GM23338 (cell line): ENCODE measurements around the gene HSD17B1. TPM values are rescaled to one million over a fixed set of nuclear protein-coding genes. Genes with fewer than 3 reads are reported as not detected.
A peak's percentile ranks its signal among the peaks of the same experiment; 100 is the strongest.

Experiments
- ATAC-seq: fragments of 200-7000 bp; cut with Tn5 transposase; 3 replicates; pipeline ENCODE4 v1.9.1; 2020
- DNase-seq: peaks from one replicate; pipeline ENCODE4 v3.0.0-alpha.2; 2015; ENCODE audit warnings: low spot score
- H2AFZ ChIP-seq: fragments of 200-600 bp; sonication (generic); 2 replicates; pipeline ENCODE4 v1.8.0; 2016; ENCODE audit warnings: antibody characterized with exemption, mild to moderate bottlenecking, moderate library complexity
- H3F3A ChIP-seq: fragments of 200-600 bp; sonication (generic); replicated peaks from 2 replicates; pipeline ENCODE4 v1.8.0; 2017; ENCODE audit warnings: antibody characterized with exemption, mixed run types, low read depth
- H3K27ac ChIP-seq: fragments of 200-600 bp; sonication (generic); 2 replicates; pipeline ENCODE4 v1.6.1; 2016; ENCODE audit warnings: low read depth
- H3K27me3 ChIP-seq: fragments of 200-600 bp; sonication (generic); 2 replicates; pipeline ENCODE4 v1.8.0; 2016; ENCODE audit warnings: mild to moderate bottlenecking, mixed run types, moderate library complexity; ENCODE audit not compliant: insufficient read depth
- H3K36me3 ChIP-seq: fragments of 200-600 bp; sonication (generic); 2 replicates; pipeline ENCODE4 v1.8.0; 2016; ENCODE audit warnings: mild to moderate bottlenecking; ENCODE audit not compliant: insufficient read depth
- H3K4me1 ChIP-seq: fragments of 200-600 bp; sonication (generic); 2 replicates; pipeline ENCODE4 v1.8.0; 2016; ENCODE audit warnings: mild to moderate bottlenecking, moderate library complexity; ENCODE audit not compliant: insufficient read depth
- H3K4me2 ChIP-seq: fragments of 200-600 bp; sonication (generic); 2 replicates; pipeline ENCODE4 v1.7.1; 2017; ENCODE audit warnings: mixed run types
- H3K4me3 ChIP-seq: fragments of 200-600 bp; sonication (generic); 2 replicates; pipeline ENCODE4 v1.6.1; 2016; ENCODE audit warnings: mixed run types
- H3K79me2 ChIP-seq: fragments of 200-600 bp; sonication (generic); replicated peaks from 2 replicates; pipeline ENCODE4 v1.8.0; 2017; ENCODE audit warnings: mild to moderate bottlenecking; ENCODE audit not compliant: insufficient read depth
- H3K9me2 ChIP-seq: fragments of 200-600 bp; sonication (generic); 2 replicates; pipeline ENCODE4 v1.8.0; 2017; ENCODE audit not compliant: insufficient read depth
- H4K20me1 ChIP-seq: fragments of 200-600 bp; sonication (generic); replicated peaks from 2 replicates; pipeline ENCODE4 v1.8.0; 2017; ENCODE audit warnings: mild to moderate bottlenecking; ENCODE audit not compliant: insufficient read depth
- H3K27ac Mint-ChIP-seq: 2 replicates; pipeline ENCODE4 v1.8.0; 2020; ENCODE audit warnings: inconsistent platforms, mild to moderate bottlenecking, moderate library complexity, mixed read lengths
- H3K27me3 Mint-ChIP-seq: 3 replicates; pipeline ENCODE4 v1.8.0; 2022; ENCODE audit warnings: low read depth, mild to moderate bottlenecking, moderate library complexity, mixed read lengths, inconsistent platforms; ENCODE audit not compliant: insufficient read depth, poor library complexity
- H3K36me3 Mint-ChIP-seq: 3 replicates; pipeline ENCODE4 v1.8.0; 2021; ENCODE audit warnings: low read depth, mild to moderate bottlenecking, inconsistent platforms, moderate library complexity, mixed read lengths
- H3K4me1 Mint-ChIP-seq: 3 replicates; pipeline ENCODE4 v1.8.0; 2020; ENCODE audit warnings: mild to moderate bottlenecking, inconsistent platforms, mixed read lengths
- H3K4me3 Mint-ChIP-seq: 3 replicates; pipeline ENCODE4 v1.8.0; 2021; ENCODE audit warnings: moderate library complexity, mild to moderate bottlenecking, inconsistent platforms, mixed read lengths
- H3K9me3 Mint-ChIP-seq: 3 replicates; pipeline ENCODE4 v1.8.0; 2020; ENCODE audit warnings: moderate library complexity, mild to moderate bottlenecking, inconsistent platforms, mixed read lengths
- CREB1 ChIP-seq: fragments of 250-450 bp; sonication (Bioruptor Pico); IDR thresholded peaks from 2 replicates; pipeline ENCODE4 v1.5.0; 2020; ENCODE audit warnings: low read depth, mild to moderate bottlenecking, moderate library complexity
- CTCF ChIP-seq, 2 experiments: fragments of 200-600 bp in 1 of 2; sonication (generic) in 1 of 2; conservative IDR thresholded peaks; 2 replicates each; pipeline versions ENCODE4 v1.5.1 to v1.6.1; 2016 to 2017; ENCODE audit warnings: antibody characterized with exemption in 2 of 2, low read depth in 2 of 2, mild to moderate bottlenecking in 2 of 2, moderate library complexity in 1 of 2
- EZH2 ChIP-seq: fragments of 200-600 bp; sonication (generic); IDR thresholded peaks from one replicate; pipeline ENCODE4 v1.8.0; 2017; ENCODE audit warnings: antibody characterized with exemption, mild to moderate bottlenecking, low read depth; ENCODE audit not compliant: unreplicated experiment
- EZH2phosphoT487 ChIP-seq: fragments of 200-600 bp; sonication (generic); IDR thresholded peaks from one replicate; pipeline ENCODE4 v1.8.1; 2018; ENCODE audit warnings: antibody characterized with exemption; ENCODE audit not compliant: unreplicated experiment
- JUNB ChIP-seq: IDR thresholded peaks from one replicate; pipeline ENCODE4 v1.6.1; 2016; ENCODE audit warnings: antibody characterized with exemption; ENCODE audit not compliant: unreplicated experiment
- NANOG ChIP-seq: IDR thresholded peaks from 2 replicates; pipeline ENCODE4 v1.6.1; 2016; ENCODE audit warnings: antibody characterized with exemption, borderline replicate concordance
- POLR2AphosphoS5 ChIP-seq: IDR thresholded peaks from 2 replicates; pipeline ENCODE4 v1.6.1; 2016; ENCODE audit warnings: antibody characterized with exemption, low read depth
- REST ChIP-seq: IDR thresholded peaks from one replicate; pipeline ENCODE4 v1.6.1; 2018; ENCODE audit warnings: antibody characterized with exemption; ENCODE audit not compliant: unreplicated experiment
- STAT1 ChIP-seq: IDR thresholded peaks from one replicate; pipeline ENCODE4 v1.6.1; 2016; ENCODE audit warnings: antibody characterized with exemption; ENCODE audit not compliant: unreplicated experiment
- ZNF114 ChIP-seq: fragments of 250-450 bp; sonication (Bioruptor Pico); IDR thresholded peaks from 2 replicates; pipeline ENCODE4 v1.5.0; 2020; ENCODE audit warnings: mild to moderate bottlenecking, moderate library complexity
- ZNF331 ChIP-seq: fragments of 250-450 bp; sonication (Bioruptor Pico); IDR thresholded peaks from 2 replicates; pipeline ENCODE4 v1.5.0; 2020; ENCODE audit warnings: low read depth, mild to moderate bottlenecking, moderate library complexity
- polyA plus RNA-seq: library from polyadenylated mRNA; unstranded; fragments of >200 nt; fragmentation: Nextera tagmentation; extraction: Ambion mirVana; gene quantifications from 2 replicates; pipeline ENCODE4 v1.2.1, GENCODE V29; 2016
- total RNA-seq: library from RNA; depleted of rRNA; stranded (reverse); fragments of >200 nt; shearing (Covaris generic); gene quantifications from 2 replicates; pipeline ENCODE4 v1.2.3, GENCODE V29; 2014

HSD17B1 gene
- total and polyA plus RNA-seq, 2 experiments from 2014 or later = 0.97 to 1.7 TPM

GRCh38 chr17:42537156-42537805, 15.4 kb upstream of the HSD17B1 start:
- TF ChIP-seq CTCF (conservative IDR thresholded peaks at IDR 0.05; ENCODE audit: low read depth in 2 of 2) (no peak), ZNF114 (CRISPR knock-in tag) (no peak), STAT1 (no peak), REST (no peak), JUNB (no peak)

GRCh38 chr17:42537826-42538451, 14.8 kb upstream of the HSD17B1 start:
- H3K79me2 ChIP-seq = no peaks in the 10 kb centered on the region
- peaks cover 18% of the 10 kb centered on the region for H3K4me1 ChIP-seq
- H3K4me2 ChIP-seq = no peak overlapping the region
- peak overlapping the region; percentile 83 for H3K4me3 Mint-ChIP-seq
- H3K4me3 ChIP-seq = no peak overlapping the region
- H3K27me3 Mint-ChIP-seq = peaks cover 9% of the 10 kb centered on the region
- no peak for ATAC-seq
- H3K27ac Mint-ChIP-seq = no peak overlapping the region
- peaks cover 18% of the 10 kb centered on the region for H3K4me1 Mint-ChIP-seq
- peaks cover 22% of the 10 kb centered on the region for H3K36me3 Mint-ChIP-seq
- peaks cover 23% of the 10 kb centered on the region; the same call in 1 of the 2 replicates for H3F3A ChIP-seq
- H2AFZ ChIP-seq = no peak overlapping the region
- no peak for DNase-seq
- no peaks in the 10 kb centered on the region for H3K36me3 ChIP-seq
- H3K9me2 ChIP-seq = no peaks in the 10 kb centered on the region
- no peak overlapping the region for H3K27ac ChIP-seq
- H3K27me3 ChIP-seq = peaks cover 12% of the 10 kb centered on the region
- H4K20me1 ChIP-seq = no peaks in the 10 kb centered on the region
- H3K9me3 Mint-ChIP-seq = no peaks in the 10 kb centered on the region; the same call in 2 of the 3 replicates
- TF ChIP-seq STAT1 (no peak), NANOG (no peak), CREB1 (CRISPR knock-in tag) (no peak), CTCF (conservative IDR thresholded peaks at IDR 0.05; ENCODE audit: low read depth in 2 of 2) (no peak), EZH2phosphoT487 (no peak), POLR2AphosphoS5 (no peak), ZNF114 (CRISPR knock-in tag) (no peak), JUNB (no peak), EZH2 (no peak), ZNF331 (CRISPR knock-in tag) (no peak)

More at GRCh38 chr17:42537156-42537805, 15.4 kb upstream of the HSD17B1 start:
- DNase-seq (no peak), ATAC-seq (peak; percentile 14)
- Histone ChIP-seq H3K4me1 (peaks cover 18% of the 10 kb centered on the region), H3K79me2 (no peaks in the 10 kb centered on the region), H3K4me3 (peak overlapping the region; percentile 68), H2AFZ (no peak overlapping the region), H4K20me1 (no peaks in the 10 kb centered on the region), H3K9me2 (no peaks in the 10 kb centered on the region), H3F3A (peaks cover 19% of the 10 kb centered on the region; the same call in 1 of the 2 replicates), H3K27ac (peak overlapping the region; percentile 66; the same call in 1 of the 2 replicates), H3K36me3 (no peaks in the 10 kb centered on the region), H3K4me2 (peak overlapping the region; percentile 95), H3K27me3 (peaks cover 19% of the 10 kb centered on the region)
- no peak overlapping the region for H3K27ac Mint-ChIP-seq
- H3K27me3 Mint-ChIP-seq = peaks cover 12% of the 10 kb centered on the region
- no peaks in the 10 kb centered on the region; the same call in 2 of the 3 replicates for H3K9me3 Mint-ChIP-seq
- H3K4me1 Mint-ChIP-seq = peaks cover 18% of the 10 kb centered on the region
- peak overlapping the region; percentile 83 for H3K4me3 Mint-ChIP-seq
- H3K36me3 Mint-ChIP-seq = peaks cover 22% of the 10 kb centered on the region
